GM21786 (cell line): ENCODE data around the gene CERS6.
"Not testable (repeated sequence)": the region's sequence is repeated elsewhere in the genome, so short reads cannot be mapped to it uniquely, and the experiment has no call there.

Source experiments
- ATAC-seq: cut with Tn5 transposase; IDR thresholded peaks from one replicate; pipeline ENCODE4 v1.9.1; 2021; ENCODE audit not compliant: unreplicated experiment

The CERS6 gene

DNA sequence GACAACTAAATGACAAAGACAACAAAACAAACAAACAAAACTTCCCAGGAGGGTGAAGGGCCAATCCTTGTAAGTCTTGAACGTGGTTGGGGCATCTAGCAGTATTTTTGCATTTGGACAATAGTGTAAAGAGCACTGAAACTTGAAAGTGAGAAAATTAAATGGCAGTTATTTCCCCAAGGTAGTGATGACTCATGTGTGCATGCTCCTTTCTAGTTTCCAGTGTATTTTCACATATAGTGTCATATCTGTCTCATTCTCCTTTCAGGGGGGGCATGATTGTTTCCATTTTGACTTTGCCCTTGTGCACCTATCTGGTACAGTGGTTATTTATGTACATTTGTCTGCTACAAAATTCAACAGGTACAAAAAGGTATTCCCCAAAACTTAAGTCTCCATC, 39.5 kb downstream of the CERS6 start:
- peak; percentile 92 for ATAC-seq

DNA sequence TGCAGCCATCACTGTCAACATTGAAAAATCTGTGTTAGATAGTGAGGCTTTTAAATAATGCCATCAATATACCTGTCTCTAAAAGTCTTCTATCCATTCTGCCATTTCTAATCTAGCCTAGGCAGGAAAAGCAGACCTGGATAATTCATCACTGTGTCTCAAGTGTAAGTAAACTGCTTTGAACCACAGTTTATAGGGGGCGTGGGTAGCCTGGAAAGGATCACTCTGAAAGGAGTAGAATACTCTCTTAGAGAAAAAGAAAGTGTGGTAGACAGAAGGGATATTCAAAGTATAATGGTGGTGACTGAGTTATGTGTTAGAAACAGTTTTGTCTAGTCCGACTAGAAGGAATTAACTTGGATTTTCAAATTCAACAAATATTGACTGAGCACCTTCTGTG, 40.8 kb downstream of the CERS6 start:
- ATAC-seq, result no peak

DNA sequence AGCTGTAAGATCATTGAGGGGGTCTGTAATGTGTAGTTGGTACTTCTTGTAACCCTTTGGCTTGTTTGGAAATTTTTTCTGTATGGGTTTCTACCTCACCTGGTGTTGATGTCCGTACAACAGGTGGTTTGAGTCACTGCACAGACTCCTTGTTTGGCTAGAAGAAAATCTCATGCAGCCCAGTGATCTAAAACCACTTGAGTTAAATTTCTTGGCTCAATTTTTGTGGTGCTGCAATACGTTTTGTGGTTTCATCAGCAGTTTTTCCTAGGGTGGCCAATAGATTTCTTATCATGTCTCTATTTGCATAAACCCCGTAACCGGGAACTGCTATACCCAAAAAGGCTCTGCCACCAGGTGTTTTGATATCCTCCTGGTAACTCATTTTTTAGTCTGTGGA, 43.4 kb downstream of the CERS6 start:
- ATAC-seq, result no peak

DNA sequence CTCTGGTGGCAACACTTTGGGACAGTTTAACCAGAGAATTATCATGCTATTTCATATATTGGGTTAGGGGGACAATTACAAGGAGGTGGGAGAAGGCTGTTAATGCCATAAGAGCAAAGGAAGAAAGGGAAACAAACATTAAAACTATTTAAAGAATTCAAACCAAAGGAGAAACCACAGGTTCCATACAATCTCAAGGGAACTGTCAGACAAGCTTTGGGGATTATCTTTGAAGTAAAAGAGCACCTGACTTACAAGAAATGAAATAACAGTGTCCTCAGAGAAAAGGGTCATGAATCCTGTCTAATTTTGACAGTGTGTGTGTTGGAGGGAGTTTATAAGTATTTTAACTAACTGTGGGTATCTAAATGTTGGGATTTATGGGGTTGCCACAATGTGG, 44.4 kb downstream of the CERS6 start:
- ATAC-seq, result no peak

DNA sequence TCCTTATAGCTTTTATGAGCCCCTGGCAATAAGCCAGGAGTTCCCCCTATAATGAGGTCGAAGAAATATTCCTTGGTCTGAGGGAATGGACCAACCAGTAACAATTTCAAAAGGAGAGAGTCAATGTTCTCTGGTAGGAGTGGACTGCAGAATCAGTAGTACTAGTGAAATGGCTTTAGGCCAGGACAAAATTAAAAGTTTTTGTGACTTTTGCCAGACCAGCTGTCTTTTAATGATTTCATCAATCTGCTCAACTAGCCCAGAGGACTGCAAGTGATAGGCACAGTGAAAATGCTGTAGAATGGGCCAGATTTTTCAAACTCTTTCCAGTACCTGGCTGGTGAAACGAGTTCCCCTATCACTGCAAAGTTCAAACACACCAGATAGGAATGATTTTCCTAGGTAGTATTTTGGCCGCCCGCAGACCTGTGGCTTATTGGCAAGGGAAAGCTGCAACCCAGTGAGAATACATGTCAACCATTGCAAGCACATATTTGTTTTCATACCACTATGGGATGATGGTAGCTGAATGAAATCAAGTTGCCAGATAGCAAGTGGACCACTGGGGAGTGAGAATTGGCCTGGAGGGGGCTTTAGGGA, 45.5 kb downstream of the CERS6 start:
- ATAC-seq, result no peak

DNA sequence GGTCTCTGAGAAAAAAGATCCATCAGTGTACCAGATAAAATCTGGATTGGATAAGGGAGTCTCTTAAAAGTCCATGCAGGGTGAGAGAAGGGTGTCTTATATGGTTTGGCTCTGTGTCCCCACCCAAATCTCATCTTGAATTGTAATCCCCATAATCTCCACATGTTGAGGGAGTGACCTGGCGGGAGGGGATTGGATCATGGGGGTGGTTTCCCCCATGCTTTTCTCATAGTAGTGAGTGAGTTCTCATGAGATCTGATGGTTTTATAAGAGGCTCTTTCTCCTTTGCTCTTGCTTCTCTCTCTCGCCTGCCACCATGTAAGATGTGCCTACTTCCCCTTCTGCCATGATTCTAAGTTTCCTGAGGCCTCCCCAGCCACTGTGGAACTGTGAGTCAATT, 46.8 kb downstream of the CERS6 start:
- ATAC-seq, result not testable (repeated sequence)

DNA sequence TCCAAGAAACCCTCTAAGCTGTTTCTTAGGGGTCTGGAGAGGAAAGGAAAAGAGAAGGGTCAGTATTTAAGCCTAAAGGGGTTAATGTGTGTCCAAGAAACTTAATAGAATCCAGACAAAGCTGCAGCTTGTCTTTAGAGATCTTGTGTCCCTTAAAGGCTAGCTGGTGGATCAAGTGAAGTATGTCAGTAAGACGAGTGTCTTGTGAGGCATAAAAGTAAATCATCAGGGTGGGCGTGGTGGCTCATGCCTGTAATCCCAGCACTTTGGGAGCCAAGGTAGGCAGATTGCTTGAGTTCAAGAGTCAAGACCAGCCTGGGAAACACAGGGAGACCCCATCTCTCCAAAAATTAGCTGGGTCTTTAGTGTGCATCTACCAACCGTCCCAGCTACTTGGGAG, 47.8 kb downstream of the CERS6 start:
- no peak for ATAC-seq

DNA sequence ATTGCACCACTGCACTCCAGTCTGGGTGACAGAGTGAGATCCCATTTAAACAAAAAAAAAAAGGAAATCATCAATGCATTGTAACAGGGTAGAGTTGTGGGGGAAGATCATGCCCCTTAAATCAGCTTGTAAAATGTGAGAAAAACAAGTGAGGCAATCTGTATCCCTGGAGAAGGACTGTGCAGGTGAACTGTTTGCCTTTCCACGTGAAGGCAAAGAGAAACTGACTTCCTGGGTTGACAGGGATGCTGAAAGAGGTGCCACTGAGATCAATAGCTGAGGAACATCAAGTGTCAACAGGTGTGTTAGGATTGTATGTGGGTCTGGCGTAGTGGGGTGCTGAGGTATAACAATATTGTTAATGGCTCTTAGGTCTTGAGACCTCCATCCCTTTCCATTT, 48.3 kb downstream of the CERS6 start:
- no peak for ATAC-seq

DNA sequence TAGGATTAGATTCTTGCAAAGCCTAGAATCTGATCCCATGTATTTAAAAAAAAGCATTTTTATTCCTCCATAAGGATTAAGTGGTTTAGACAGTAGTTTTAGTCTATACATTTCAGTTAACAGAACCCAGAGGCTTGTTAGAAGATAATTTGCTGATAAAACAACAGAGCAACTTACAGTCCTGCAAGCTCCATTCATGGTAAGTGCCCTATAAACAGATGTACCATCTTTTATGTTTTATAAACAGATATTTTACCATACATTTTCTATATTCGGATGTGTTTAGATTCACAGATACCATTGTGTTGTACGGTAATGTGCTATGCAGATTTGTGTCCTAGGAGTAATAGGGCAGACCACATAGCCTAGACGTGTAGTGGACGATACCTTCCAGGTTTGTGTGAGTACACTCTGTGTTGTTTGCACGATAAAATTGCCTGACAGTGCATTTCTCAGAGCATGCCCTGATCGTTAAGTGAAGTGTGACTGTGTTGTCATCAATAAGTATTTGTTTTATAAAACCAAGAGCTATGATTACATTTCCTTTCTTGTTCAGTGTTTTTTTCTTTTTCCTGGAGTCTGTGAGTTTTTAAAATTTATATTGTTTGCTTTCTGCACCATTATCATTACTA, 54.2 kb downstream of the CERS6 start:
- no peak for ATAC-seq

DNA sequence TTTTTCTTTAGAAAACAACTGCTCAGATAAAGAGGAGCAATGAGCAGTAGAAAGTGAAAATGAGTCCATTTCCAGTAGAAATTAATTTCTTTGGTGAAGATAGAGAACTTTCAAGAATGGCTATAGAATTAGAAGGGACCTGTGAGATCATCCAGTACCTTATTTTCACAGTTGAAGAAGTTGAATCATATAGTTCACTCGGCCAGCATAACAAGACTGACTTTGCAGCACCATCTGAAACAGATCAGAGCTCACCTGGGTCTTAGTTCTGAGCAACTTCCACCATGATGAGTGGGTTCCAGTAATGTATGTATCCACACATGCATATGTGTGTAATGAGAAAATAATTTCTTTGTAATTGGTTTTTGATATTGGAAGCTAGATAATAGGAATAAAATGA, 58.6 kb downstream of the CERS6 start:
- ATAC-seq, result peak; percentile 34

DNA sequence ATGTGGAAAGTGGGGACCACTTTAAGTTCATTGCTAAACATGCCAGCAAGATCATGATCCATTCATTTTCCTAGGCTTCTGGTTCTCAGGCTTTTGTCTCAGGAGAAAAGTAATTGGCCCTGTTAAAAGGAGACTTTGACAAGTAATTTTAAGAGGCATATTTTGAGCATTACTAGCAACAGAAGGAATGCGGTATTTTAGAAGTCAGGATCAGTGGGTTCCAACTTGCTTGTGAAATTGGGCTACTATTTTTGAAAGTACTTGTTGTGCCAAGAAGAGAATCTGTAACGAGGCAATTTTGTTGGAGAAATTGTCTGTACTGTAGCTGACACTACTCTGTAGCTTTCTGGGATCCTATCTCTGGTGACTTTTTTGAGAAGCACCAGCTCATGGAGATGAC, 59.4 kb downstream of the CERS6 start:
- no peak for ATAC-seq

DNA sequence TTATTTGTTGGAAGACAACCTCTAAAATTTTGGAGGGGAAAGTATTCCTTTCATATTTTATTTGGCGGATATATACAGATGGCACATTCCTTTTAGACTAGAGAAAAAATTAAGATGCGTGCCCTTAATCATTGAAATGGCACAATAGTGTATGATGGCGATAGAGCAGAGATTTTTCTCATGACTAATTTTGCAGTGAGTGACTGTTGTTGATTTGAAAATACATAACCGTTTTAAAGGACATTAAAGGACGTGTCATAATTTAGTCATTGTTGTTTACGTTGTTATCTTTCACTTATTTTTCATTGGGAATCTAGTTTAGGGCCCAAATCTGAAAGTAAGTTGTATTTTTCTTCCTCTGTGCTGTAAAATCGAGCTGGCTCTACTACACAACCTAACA, 61.7 kb downstream of the CERS6 start:
- no peak for ATAC-seq

DNA sequence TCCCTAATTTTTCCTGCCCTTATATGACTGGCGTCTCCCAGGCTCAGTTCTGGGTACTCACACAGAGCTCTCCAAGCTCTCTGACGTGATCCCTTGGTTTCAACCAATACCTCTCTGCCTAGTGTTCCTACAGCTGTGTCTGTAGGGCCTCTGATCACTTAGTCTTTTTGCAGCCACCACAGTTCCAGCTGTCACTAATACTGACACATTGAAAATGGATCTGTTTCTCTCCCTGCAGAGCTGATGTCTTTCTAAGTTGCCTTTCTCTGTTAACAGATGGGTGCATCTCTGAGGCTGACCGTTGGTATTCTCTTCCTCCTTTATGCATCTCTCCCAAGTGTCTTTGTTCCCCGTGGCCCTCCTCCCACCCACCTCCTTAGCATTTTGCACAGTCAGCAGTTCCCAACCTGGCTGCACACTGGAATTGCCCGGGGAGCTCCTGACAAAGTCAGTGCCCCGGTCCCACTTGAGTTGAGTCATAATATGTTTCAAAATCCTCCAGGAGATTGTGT, 62.5 kb downstream of the CERS6 start:
- peak; percentile 50 for ATAC-seq

DNA sequence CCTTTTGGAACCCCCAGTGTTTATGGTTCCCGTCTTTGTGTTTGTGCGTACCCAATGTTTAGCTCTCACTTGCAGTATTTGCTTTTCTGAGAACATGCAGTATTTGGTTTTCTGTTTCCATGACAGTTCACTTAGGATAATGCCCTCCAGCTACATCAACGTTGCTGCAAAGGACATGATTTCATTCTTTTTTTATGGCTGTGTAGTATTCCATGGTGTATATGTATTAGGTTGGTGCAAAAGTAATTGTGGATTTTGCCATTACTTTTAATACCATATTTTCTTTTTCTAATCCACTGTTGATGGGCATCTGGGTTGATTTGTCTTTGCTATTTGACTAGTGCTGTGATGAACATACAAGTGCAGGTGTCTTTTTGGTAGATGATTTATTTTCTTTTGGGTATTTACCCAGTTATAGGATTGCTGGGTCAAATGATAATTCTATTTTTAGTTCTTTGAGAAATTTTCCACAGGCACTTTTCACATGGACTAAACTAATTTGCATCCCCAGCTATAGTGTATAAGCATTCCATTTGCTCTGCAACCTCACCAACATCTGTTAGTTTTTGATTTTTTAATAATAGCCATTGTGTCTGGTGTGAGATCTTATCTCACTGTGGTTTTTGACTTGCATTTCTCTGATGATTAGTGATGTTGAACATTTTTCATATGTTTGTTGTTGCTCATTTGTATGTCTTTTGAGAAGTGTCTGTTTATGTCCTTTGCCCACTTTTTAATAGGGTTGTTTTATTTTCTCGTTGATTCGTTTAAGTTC, 63.6 kb downstream of the CERS6 start:
- ATAC-seq, result no peak

DNA sequence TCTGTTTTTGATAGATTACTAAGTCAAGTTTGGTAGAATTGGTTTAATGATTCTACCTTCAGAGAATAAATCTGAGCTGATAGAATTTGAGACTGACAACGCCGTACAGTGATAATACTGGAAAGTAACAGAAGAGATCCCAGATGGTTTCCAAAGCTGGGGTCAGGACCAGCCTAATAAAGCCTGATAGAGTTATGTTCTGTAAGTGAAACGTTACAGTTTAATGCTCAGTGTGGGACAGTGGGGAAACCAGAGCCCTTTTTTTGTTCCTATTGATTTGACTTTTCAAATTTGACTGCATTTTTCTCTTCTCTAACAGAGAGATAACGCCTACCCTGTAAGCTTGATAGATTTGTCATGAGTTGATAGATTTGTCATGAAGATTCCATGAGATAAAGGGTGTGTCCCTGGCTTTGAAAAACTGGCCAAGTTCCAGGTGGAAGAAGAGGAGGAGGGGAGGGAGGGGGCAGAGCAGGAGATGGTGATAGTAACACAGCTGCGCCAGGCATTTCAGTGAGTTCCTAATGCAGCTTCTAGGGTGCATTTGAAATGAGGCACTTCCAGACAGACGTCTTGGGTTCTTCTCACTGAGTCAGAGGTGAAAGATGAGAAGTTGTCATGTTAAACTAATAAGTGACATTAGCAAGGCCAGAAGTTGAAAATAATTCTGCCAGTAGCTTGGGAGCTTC, 65.1 kb downstream of the CERS6 start:
- ATAC-seq, result no peak

DNA sequence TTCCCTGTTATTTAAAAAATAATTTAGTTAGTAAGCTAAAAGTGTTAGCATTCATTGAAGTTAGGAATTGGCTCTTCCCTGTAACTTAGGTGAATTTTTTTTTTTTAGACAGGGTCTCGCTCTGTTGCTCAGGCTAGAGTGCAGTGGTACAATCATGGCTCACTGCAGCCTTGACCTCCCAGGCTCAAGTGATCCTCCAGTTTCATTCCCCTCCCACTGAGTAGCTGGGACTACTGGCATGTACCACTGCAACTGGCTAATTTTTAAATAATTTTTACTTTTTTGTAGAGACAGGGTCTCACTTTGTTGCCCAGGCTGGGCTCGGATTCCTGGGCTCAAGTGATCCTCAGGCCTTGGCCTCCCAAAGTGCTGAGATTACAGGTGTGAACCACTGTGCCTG, 66.4 kb downstream of the CERS6 start:
- ATAC-seq, result no peak

DNA sequence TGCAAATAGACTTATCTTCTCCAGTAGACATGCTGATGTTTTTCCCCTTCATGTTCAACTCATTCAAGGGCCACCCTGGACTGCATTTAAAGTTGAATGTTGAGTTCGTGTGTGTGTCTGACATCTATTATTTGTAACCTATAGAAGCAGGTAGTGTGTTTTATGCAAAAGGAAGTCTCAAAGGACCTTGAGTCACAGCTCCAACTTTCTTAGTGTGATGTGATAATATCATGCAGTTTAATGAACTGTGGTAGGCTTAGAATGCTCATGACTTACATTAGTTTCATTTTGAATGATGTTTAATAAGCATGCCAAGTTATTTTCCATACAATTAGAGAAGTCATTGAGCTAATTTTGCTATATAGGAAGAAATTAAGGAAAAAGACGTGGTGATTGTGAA, 67.9 kb downstream of the CERS6 start:
- ATAC-seq, result peak; percentile 40

DNA sequence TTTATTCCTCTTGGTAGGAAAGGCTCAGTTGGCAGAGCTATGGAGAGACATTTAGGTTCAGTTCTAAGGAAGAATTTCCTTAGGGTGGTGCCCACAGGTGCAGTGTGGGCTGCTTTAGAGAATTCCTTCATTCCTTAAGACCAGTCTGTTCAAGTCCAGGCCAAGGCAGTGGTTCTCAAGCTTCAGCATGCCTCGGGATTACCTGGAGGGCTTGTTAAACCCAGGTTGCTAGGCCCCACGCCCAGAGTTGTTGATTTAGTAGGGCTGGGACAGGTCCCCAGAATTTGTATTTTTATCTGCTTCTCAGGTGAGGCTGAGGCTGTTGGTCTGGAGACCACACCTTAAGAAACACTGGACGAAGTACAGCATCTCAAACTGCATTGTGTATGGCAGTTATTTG, 68.9 kb downstream of the CERS6 start:
- no peak for ATAC-seq

DNA sequence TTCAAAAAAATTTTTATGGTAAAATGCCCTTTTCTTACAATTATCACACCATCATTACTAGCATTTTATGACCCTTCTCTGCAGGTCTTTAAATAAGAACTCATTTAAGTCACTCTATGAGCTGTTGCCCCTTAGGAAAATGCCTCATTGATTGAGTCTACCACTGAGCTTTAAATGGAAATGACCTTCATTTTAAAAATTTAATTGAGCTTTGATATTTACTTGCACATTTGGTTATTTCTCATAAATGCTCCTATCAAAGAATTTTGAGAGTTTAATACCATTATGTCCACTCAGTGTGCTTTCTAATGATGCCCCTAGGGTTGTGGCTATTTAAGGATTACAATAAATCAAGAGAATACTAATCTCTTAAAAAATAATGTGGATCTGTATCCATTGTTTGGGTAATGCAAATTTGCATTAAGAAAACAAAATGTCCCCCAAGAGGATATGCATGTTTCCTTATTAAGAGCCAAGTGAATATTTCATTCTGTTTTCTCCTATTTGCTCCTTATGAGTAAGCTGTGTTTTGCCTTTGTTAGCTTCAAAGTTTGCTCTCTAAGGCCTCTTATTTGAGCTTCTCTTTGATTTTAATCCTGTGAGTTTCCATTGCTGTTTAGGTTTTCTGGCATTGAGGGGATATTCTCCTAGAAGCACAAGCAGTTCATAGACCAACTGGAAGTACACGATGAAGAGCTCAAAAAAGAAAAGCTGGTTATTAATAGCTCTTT, 69.8 kb downstream of the CERS6 start:
- ATAC-seq, result no peak

DNA sequence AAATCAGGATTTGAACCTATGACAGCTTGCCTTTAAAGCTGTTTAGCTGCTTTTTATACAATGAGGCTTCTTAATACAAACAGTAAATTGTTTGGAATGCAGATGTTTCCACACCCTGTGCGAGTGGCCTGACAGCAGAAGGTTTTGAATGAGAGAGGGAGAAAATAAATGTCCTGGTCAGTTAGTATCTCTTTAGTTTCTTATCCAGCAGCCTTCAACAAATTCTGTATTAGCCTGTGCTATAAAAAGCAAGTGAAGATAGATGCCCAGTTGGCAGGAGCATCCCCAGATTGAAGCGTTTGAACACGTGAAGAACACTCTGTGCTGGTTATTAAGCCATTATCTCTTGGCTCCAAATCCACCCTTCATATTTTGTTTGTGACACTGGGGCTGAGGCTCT, 70.6 kb downstream of the CERS6 start:
- no peak for ATAC-seq

DNA sequence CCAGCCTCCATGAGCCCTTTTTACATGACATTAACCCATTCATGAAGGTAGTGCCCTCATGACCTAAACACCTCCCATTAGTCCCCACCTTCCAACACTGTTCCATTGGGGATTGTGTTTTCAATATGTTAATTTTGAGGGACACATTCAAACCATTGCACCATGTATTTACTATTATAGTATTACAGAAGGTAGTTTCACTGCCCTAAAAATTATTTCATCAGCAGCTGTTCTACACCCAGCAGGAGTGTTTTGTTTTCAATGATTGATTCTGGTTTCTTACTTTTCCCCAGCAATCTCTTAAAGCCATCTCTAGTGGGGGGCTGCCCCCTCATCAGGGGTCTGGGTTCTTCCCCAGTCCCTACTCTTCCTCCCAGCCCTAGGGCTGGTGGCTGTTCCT, 71.9 kb downstream of the CERS6 start:
- ATAC-seq, result no peak
